Suprapubic skin (tissue), 4 donors: ENCODE results near the gene RBMS1.

ENCODE experiments used
- CTCF ChIP-seq, 2 donors: fragments of 200-600 bp in 1 of 2; fragments of 450-650 bp in 1 of 2; sonication (generic) in 1 of 2; IDR thresholded peaks; one replicate each; pipeline ENCODE4 v1.5.1; 2016 to 2019; ENCODE audit warnings: antibody characterized with exemption in 2 of 2, mild to moderate bottlenecking in 1 of 2, moderate library complexity in 1 of 2
- POLR2A ChIP-seq, 2 donors: fragments of 450-650 bp; IDR thresholded peaks; one replicate each; pipeline ENCODE4 v1.6.1; 2017; ENCODE audit warnings: antibody characterized with exemption in 2 of 2, mild to moderate bottlenecking in 2 of 2, moderate library complexity in 2 of 2
- POLR2AphosphoS5 ChIP-seq, 3 donors: sonication (generic); formaldehyde crosslinking; IDR thresholded peaks; one replicate each; pipeline ENCODE4 v1.6.1; 2017; ENCODE audit warnings: antibody characterized with exemption in 3 of 3

- TF ChIP-seq POLR2A (IDR thresholded peaks at IDR 0.05) = no peak
- no peak for TF ChIP-seq CTCF (IDR thresholded peaks at IDR 0.05)
- TF ChIP-seq POLR2AphosphoS5 (IDR thresholded peaks at IDR 0.05) = no peak
These were observed 203.0 kb downstream of the RBMS1 start for GRCh38 chr2:160290598-160290997.
